ENCODE results near the gene ADM. TPM values are rescaled to one million over a fixed set of nuclear protein-coding genes. Genes with fewer than 3 reads are reported as not detected.
"Not testable (repeated sequence)": the region's sequence is repeated elsewhere in the genome, so short reads cannot be mapped to it uniquely, and the experiment has no call there.

ADM gene
- total and polyA plus RNA-seq, 12 donors: 5.1 to 63.7 (median 10.8) TPM

DNA sequence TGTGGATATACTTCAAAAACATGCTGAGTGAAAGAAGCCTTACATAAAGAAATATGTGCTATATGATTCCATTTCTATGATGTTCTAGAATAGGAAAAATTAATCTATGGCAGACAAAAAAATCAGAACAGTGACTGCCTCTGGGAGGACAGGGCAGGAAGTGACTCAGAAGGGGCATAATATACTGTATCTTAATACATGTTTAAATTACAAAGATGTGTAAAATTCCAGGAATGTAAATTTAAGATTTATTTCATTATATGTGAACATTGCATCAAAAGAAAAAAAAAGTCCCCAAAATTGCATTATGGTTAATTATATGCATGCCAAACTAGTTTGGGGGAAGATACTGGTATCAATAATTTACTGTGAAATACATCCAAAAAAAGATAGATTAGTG is 43.1 kb upstream of the ADM start:
- TF ChIP-seq CTCF (IDR thresholded peaks at IDR 0.05): no peak
- ATAC-seq: no peak
- Histone ChIP-seq H3K4me3 (no peak overlapping the region), H3K9me3 (peaks cover 0 to 4% (median 0%) of the 10 kb centered on the region in 11 donors), H3K36me3 (no peaks in the 10 kb centered on the region), H3K27ac (no peak overlapping the region), H3K27me3 (no peaks in the 10 kb centered on the region), H3K4me1 (peaks cover 0 to 6% (median 0%) of the 10 kb centered on the region in 9 donors)
- intact Hi-C loops (cut with DNase I): no loop called here
- DNase-seq: no peak

DNA sequence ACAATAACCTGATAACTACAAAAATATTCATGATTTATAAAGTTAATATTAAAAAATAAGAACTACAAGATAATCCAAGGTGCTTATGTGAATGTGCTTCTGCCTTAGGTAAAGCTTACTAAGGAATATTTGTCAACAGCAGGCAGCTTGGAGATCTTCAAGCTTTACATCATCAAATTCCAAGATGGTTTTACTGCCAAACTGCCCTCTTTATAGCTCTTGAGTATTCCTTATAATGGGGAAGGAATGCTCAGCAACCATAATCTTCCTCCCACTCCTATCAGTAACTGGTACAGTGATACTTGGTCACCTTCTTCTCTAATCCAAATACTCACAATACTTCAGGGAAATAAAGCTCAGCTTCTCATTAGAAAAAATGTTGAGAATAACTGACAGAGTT is 40.9 kb upstream of the ADM start:
- intact Hi-C loops (cut with DNase I): no loop called here
- Histone ChIP-seq H3K4me3 (no peak overlapping the region), H3K27ac (no peak overlapping the region), H3K27me3 (no peaks in the 10 kb centered on the region), H3K36me3 (no peaks in the 10 kb centered on the region), H3K4me1 (peaks cover 0 to 15% (median 3%) of the 10 kb centered on the region in 9 donors), H3K9me3 (peaks cover 0 to 4% (median 0%) of the 10 kb centered on the region in 11 donors)
- no peak for ATAC-seq
- no peak for TF ChIP-seq CTCF (IDR thresholded peaks at IDR 0.05)
- DNase-seq: no peak

DNA sequence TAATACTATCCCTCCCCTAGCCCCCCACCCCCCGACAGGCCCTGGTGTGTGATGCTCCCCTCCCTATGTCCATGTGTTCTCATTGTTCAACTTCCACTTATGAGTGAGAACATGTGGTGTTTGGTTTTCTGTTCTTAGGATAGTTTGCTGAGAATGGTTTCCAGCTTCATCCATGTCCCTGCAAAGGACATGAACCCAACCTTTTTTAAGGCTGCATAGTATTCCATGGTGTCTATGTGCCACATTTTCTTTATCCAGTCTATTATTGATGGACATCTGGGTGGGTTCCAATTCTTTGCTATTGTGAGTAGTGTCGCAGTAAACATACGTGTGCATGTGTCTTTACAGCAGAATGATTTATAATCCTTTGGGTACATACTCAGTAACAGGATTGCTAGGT is 40.2 kb upstream of the ADM start:
- intact Hi-C loops (cut with DNase I); H3K36me3 ChIP-seq; ATAC-seq; H3K9me3 ChIP-seq; DNase-seq; H3K4me3 ChIP-seq; H3K27ac ChIP-seq; H3K27me3 ChIP-seq: not testable (repeated sequence)
- H3K4me1 ChIP-seq: peaks cover 0 to 20% (median 3%) of the 10 kb centered on the region in 9 donors
- 97% methylated on average over 3 of the region's 3 CpGs for WGBS, 2 donors

- H3K9me3 ChIP-seq: peaks cover 0 to 4% (median 0%) of the 10 kb centered on the region in 11 donors
- 94 to 99% methylated on average over 3 of the region's 3 CpGs for WGBS, 2 donors
- no peaks in the 10 kb centered on the region for H3K36me3 ChIP-seq
- no peak overlapping the region for H3K4me3 ChIP-seq
- ATAC-seq: no peak
- peaks cover 0 to 20% (median 3%) of the 10 kb centered on the region in 9 donors for H3K4me1 ChIP-seq
- no peak for TF ChIP-seq CTCF (IDR thresholded peaks at IDR 0.05)
- H3K27me3 ChIP-seq: no peaks in the 10 kb centered on the region
- no peak for DNase-seq
- intact Hi-C loops (cut with DNase I): no loop called here
- H3K27ac ChIP-seq: no peak overlapping the region
These were observed 38.9 kb upstream of the ADM start for GRCh38 chr11:10265936-10266335.

DNA sequence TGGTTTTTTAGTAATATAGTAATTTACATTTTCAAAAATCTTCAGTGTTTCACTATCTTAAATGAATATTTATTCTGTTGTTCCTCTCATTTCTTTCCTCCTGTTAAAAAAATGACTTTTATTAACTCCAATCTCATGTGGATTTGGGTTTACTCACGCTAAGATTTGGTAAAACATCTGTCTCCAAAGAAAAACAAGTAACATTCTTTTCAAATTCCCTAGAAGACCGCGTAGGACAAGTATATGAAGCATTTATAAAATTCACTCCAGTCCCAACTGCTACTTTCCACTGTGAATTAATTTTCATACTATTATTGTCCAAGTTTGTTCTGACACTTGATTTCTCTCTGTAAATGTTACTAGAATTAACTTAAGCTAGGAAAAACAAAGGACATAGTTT is 37.1 kb upstream of the ADM start:
- no peaks in the 10 kb centered on the region for H3K36me3 ChIP-seq
- peaks cover 0 to 4% (median 0%) of the 10 kb centered on the region in 11 donors for H3K9me3 ChIP-seq
- H3K4me1 ChIP-seq: peaks cover 0 to 20% (median 3%) of the 10 kb centered on the region in 9 donors
- H3K4me3 ChIP-seq: no peak overlapping the region
- TF ChIP-seq CTCF (IDR thresholded peaks at IDR 0.05): no peak
- no peak overlapping the region for H3K27ac ChIP-seq
- DNase-seq: no peak
- H3K27me3 ChIP-seq: no peaks in the 10 kb centered on the region
- intact Hi-C loops (cut with DNase I): no loop called here
- ATAC-seq: no peak
- WGBS, 2 donors: 74 to 81% methylated on average over 3 of the region's 3 CpGs

All from heart right ventricle (tissue), 16 donors.